HG02678 (cell line): ENCODE data around the gene GMPPA.

Experiments
- ATAC-seq: cut with Tn5 transposase; IDR thresholded peaks from one replicate; pipeline ENCODE4 v1.9.1; 2021; ENCODE audit warnings: mild to moderate bottlenecking, moderate library complexity; ENCODE audit not compliant: unreplicated experiment

Gene GMPPA

GRCh38 chr2:219501849-219502248 lies 3.2 kb downstream of the GMPPA start:
- no peak for ATAC-seq

GRCh38 chr2:219502618-219503017 lies 3.9 kb downstream of the GMPPA start:
- ATAC-seq: no peak

DNA sequence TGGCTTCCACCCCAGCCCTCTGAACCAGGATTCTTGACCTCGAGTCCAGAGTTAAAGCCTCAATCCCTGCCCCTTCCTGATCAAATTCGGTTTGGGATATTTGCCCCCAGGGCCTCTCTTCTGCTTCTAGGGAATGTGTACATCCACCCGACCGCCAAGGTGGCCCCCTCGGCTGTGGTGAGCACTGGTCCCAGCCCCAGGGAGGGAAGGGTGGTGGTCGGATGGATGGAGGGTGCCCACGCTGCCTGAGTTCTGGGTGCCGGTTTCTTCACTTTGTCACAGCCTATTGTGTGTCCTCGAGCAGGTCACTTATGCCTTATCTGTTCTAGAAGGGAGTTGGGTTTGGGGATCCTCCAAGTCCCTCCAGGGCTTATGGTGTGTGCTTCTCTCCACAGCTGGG lies 6.9 kb downstream of the GMPPA start:
- no peak for ATAC-seq

GRCh38 chr2:219506153-219506801 lies 7.6 kb downstream of the GMPPA start:
- ATAC-seq: no peak

DNA sequence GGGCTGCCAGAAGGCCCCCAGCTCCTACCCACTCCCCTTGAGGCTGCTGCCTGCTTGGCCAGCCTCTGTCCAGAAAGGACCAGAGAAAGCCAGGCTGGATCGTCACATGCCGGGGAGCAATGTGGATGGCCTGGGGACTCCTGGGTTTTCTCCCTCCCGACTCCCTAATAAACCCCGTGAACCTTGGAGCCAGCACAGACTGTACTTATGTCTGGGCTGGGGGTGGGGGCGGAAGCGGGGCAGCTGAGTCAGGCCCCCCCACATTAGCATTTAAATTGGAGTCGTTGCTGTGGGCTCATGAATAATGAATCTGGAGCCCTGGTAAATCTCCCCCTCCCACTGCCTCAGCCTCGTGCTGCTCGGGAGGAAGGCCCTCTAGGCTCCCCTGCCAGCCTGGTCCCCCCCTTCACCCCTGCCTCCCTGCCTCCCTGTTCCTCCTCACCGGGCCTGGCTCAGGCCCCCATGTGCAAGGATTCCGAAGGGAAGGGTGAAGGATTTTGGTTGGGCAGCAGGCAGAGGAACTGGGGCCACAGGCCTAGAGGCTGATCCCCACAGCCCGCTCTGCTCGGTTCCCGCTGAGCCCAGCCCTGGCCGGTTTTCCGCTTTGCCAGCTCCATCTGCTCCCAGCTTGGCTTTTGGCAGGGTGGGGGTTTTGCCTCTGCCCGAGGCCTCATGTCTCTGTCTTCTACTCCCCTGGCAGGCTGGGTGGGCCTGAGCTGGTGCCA lies 8.3 kb downstream of the GMPPA start:
- no peak for ATAC-seq

DNA sequence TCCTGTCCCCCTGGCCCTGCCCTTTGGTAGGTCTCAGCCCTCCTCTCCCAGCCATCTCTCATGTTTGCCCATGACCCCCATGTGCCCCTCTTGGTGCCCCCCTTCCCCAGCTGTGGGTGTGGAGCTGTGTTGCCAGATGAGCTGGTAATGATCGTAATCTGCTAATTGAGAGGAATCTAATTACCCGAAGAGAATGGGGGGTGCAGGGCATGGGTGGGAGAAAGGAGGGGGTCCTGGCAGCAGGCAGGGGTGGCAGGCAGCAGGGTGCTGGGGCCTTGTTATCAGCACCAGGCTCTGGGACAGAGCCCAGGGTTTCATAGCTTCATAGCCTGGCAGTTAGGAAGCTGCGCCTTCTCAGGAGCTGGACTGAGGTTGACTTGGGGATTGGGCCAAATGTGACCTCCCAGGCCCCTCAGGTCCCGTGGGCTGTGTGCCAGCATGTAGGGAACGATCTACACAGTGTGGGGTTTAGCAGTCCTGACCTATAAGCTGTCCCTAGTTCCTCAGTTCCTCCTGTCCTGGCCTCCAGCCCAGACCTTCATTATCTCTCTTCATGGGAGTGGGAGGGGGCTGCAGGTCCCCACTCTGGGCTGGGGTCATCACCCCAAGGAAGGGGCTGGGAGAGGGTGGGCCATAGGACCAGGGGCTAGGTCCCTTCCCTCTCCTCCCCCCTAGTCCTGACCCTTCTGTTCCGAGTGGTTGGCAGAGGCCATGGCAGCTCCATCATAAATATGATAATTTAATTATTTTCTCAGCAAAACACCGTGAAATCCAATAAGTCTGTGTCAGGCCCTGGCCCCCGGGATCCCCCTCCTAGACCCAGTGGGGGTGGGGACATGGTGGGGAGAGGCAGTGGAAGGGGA lies 9.1 kb downstream of the GMPPA start:
- ATAC-seq: no peak

GRCh38 chr2:219508444-219508734 lies 9.7 kb downstream of the GMPPA start:
- ATAC-seq: no peak

DNA sequence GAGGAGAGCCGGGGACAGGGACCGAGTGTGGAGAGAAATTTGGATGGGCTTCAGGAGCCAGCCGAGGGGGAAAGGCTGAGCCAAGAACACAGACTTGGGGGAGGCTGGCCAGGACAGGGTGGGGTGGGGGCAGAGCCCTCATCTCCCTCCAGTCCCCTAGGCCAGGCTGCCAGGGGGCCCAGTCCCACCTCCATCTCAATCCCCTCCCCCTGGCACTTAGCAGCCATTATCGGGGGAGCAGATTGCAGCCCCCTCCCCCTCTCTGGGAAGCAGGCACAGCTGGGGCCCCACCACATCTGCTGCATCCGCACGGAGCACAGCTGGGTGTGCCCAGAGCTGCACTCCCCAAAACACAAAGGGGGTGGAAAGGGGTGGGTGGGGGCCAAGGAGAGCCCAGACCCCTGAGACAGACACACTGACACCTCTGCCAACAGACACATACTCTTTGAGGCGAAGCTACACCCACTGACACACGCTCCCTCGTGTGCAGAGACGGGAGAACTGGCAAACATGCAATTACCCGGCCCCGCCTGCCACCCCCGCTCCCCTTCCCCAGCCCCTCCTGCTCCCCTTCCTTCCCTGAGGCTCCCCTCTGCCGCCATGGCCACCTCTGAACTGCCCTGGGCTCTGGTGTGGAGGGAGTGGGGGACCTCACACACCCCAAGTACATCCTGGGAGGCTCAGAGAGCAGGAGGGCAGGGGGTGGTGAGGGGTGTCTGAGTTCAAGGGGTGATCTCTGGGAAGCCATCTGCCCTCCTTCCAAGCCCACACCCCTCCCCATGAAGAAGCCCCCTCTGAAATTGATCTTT lies 10.5 kb downstream of the GMPPA start:
- peak; percentile 10 for ATAC-seq

- peak; percentile 80 for ATAC-seq
These were observed 11.3 kb downstream of the GMPPA start for GRCh38 chr2:219509780-219510511.

GRCh38 chr2:219510512-219511135 lies 11.9 kb downstream of the GMPPA start:
- ATAC-seq: no peak

- ATAC-seq: no peak
These were observed 13.0 kb downstream of the GMPPA start for GRCh38 chr2:219511547-219512325.

DNA sequence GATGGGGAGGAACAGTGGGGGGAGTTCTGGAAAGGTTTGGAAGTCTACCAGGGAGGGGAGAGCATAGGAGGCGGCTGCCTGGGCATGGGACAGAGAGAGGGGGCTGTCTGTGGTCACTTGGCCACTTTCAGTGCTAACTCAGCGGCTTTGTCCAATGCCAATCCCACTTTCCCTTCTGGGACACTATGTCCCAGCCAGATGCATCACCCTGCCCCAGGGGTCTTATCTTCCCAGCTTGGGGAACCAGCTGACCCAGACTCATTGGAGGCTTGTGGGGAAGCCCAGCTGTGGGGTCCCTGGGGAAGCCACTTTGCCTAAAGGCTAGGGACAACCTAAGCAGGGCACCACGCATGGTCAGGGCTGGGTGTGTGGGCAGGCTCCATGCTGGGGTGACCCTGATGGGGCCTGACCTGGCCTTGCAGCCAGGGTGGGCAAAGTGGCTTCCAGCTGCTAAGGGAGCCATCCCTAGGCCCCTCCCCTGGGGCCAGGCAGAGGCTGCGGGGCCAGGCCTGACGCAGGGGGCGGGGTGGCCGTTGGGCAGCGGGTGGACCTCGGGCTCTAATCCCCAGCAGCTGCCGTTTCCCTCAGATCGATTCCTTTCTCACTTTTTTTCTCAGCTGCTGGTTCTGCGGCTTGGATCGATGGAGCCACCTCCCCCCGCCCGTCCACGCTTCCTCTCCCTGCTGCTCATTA lies 14.0 kb downstream of the GMPPA start:
- ATAC-seq: no peak

DNA sequence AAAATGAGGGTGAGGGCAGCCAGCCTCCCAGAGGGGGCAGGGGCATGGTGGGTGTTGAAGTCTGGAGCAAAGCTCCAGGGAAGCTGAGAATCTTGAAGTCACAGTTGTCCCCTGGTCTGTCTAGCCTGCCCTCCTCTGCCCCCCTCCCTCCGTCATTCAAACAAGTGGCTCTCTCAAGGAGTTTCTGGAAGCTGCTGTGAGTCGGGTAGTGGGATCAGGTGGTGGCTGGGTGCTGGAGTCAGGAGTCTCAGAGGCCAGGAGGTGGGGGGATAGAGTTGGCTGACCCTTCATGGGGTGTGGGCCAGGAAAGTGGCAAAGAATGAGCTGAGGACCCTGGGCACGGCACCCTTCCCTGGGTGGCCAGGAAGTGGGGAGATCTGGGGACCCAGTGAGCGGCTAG lies 15.1 kb downstream of the GMPPA start:
- no peak for ATAC-seq

DNA sequence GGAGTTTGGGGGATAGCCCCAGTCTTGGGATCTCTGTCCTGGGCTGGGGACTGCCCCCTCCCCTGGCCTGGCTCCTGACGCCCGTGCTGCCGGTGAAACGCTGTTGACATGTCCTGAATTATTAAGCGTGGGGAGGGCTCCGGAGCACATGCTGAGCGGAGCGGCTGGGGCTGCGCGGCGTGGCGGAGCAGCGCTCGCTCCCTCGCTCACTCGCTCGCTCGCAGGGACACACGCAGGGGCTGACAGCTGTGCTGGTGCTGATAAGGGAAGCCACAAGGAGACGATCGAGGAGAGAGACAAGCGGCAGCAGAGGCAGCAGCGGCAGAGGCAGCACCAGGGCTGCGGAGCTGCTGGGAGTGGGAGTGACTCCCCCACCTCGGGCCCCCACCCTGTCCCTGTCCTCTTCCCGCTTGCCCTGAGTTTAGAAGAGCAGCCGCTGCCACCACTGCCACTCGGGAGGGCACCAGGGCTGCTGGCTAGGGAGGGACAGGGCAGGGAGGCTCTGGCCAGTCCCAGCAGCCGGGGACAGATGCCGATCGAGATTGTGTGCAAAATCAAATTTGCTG lies 15.6 kb downstream of the GMPPA start, which contains the start of gene ASIC4:
TSS of gene ASIC4 (plus strand) at position 287 of the 566 bp plus-strand sequence. CDS start at position 530, 243 bp downstream.
- no peak for ATAC-seq

GRCh38 chr2:219514836-219515235 lies 16.1 kb downstream of the GMPPA start:
- ATAC-seq: no peak

DNA sequence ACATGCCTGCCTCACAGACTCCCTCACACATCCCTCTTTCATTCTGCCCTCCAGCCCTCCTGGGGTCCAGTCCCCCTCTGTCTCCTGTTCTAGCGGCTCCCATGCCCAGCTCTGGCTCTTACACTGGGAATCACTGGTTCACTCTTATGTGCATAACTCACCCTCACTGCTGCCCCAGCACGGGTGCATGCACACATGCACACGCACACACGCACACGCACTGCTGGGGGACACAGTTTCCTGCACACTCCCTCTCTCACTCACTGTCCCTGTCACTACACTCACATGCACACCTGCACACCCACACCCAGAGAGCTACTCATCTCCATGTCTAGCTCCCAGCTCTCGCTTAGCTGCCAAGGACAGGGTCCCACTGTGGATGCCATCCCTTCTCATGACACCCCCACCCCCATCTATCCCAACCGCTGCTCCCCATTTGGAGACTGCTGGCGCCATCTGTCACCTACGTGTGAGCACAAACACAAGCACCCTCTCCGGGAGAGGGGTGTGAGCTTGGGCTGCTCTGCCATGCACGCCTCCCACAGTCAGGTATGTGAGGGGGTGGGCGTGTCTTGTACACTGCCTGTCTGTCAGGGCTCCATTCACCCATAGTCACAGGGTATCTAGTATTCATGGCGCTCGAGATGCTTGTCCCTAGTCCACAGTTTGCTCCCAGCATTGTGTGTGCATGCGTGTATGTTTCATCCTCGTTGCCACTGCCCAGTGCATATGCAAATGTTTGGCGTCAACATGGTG lies 17.4 kb downstream of the GMPPA start:
- no peak for ATAC-seq

DNA sequence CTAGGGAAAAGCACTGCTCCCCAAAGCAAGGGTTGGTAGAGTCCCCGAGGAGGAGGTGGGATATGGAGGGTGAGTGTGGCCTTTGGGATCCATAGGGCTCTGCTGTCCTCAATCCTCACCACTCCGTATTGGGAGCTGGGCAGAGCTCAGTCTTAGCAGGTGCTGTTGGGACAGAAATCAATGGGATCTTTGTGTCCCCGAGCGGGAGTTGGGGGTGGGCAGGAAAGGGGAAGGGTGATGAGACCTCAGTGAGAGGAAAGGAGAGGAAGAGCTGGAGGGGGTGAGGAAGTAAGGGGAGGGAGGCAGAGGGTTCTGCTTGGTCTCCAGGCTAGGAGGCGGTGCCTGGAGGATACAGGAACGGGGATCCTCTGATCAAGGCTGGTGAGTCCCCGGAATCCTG lies 18.2 kb downstream of the GMPPA start:
- ATAC-seq: no peak
